ENCODE data around the gene TMEM258.

Gene TMEM258

GRCh38 chr11:61781585-61781984, 10.8 kb downstream of the TMEM258 start:
- H3K36me3 ChIP-seq (ENCODE audit: insufficient read depth): no peaks in the 10 kb centered on the region
- peaks cover 6% of the 10 kb centered on the region for H3K4me1 ChIP-seq (ENCODE audit: low read depth, poor library complexity, severe bottlenecking)
- no peak overlapping the region for H3K4me2 ChIP-seq
- no peak overlapping the region for H3K4me3 ChIP-seq (IDR thresholded peaks at IDR 0.05; ENCODE audit: insufficient read depth, low read depth, low read length)
- no peak overlapping the region for H2AFZ ChIP-seq (ENCODE audit: low read depth)
- no peak for TF ChIP-seq CTCF (conservative IDR thresholded peaks at IDR 0.05; ENCODE audit: low read depth, low read length)
- H4K20me1 ChIP-seq (ENCODE audit: insufficient read depth): no peaks in the 10 kb centered on the region
- H3K9ac ChIP-seq: no peak overlapping the region
- H3K79me2 ChIP-seq (ENCODE audit: insufficient read depth, low read depth): no peaks in the 10 kb centered on the region
- H3K27me3 ChIP-seq (ENCODE audit: insufficient read depth, low read depth): no peaks in the 10 kb centered on the region
- H3K27ac ChIP-seq: no peak overlapping the region

- Histone ChIP-seq H3K4me3 (IDR thresholded peaks at IDR 0.05; ENCODE audit: insufficient read depth, low read depth, low read length) (no peak overlapping the region), H4K20me1 (ENCODE audit: insufficient read depth) (no peaks in the 10 kb centered on the region), H3K9ac (no peak overlapping the region), H3K27ac (no peak overlapping the region), H3K4me1 (ENCODE audit: low read depth, poor library complexity, severe bottlenecking) (peaks cover 7% of the 10 kb centered on the region), H3K79me2 (ENCODE audit: insufficient read depth, low read depth) (no peaks in the 10 kb centered on the region), H3K4me2 (no peak overlapping the region), H2AFZ (ENCODE audit: low read depth) (no peak overlapping the region), H3K27me3 (ENCODE audit: insufficient read depth, low read depth) (no peaks in the 10 kb centered on the region), H3K36me3 (ENCODE audit: insufficient read depth) (no peaks in the 10 kb centered on the region)
- no peak for TF ChIP-seq CTCF (conservative IDR thresholded peaks at IDR 0.05; ENCODE audit: low read depth, low read length)
Observed at GRCh38 chr11:61780581-61781162, 11.7 kb downstream of the TMEM258 start.

DNA sequence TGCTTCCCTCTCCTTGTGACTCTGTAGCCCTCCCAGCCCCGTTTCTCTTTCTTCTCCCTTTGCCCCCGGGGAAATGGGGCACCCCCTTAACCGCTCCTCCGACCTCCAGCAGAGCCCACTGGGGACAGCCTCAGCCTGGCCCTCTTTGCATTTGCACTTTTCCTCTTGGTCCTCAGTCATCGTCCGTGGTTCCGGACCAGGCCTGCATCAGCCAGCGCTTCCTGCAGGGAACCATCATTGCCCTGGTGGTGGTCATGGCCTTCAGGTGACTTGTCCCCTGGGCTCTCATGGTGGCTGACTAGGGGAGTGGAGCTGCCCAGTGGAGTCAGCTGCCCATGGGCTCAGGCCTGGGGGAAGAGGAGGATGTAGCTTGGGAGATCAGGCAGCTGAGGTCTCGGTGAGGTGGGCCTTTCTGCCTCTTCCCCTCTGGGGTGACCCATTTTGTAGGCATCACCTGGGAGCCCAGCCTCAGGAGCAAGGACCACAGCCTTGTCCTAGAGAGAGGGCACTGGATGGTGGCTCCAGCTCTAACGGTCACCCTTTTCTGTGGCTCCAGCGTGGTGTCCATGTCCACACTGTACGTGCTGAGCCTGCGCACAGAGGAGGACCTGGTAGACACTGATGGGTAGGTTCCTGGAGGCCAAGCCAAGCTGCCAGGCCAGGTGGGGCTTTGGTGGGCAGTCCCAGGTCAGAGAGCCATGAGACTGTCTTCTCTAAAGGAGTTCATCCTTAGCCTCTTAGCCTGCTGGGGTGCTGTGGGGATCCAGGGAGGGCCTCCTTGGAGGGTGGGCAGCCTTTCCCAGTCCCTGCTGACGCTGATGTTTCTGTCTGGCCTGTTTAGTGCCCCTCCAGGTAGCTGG, 12.5 kb downstream of the TMEM258 start:
- H3K27ac ChIP-seq: no peak overlapping the region
- H3K79me2 ChIP-seq (ENCODE audit: insufficient read depth, low read depth): no peaks in the 10 kb centered on the region
- no peak for TF ChIP-seq CTCF (conservative IDR thresholded peaks at IDR 0.05; ENCODE audit: low read depth, low read length)
- H3K4me3 ChIP-seq (IDR thresholded peaks at IDR 0.05; ENCODE audit: insufficient read depth, low read depth, low read length): no peak overlapping the region
- no peak overlapping the region for H3K4me2 ChIP-seq
- H4K20me1 ChIP-seq (ENCODE audit: insufficient read depth): no peaks in the 10 kb centered on the region
- H3K36me3 ChIP-seq (ENCODE audit: insufficient read depth): no peaks in the 10 kb centered on the region
- no peak overlapping the region for H2AFZ ChIP-seq (ENCODE audit: low read depth)
- no peaks in the 10 kb centered on the region for H3K27me3 ChIP-seq (ENCODE audit: insufficient read depth, low read depth)
- H3K4me1 ChIP-seq (ENCODE audit: low read depth, poor library complexity, severe bottlenecking): peaks cover 7% of the 10 kb centered on the region
- H3K9ac ChIP-seq: no peak overlapping the region

- Histone ChIP-seq H3K4me3 (IDR thresholded peaks at IDR 0.05; ENCODE audit: insufficient read depth, low read depth, low read length) (no peak overlapping the region), H2AFZ (ENCODE audit: low read depth) (no peak overlapping the region), H4K20me1 (ENCODE audit: insufficient read depth) (no peaks in the 10 kb centered on the region), H3K27ac (no peak overlapping the region), H3K27me3 (ENCODE audit: insufficient read depth, low read depth) (no peaks in the 10 kb centered on the region), H3K4me1 (ENCODE audit: low read depth, poor library complexity, severe bottlenecking) (peaks cover 7% of the 10 kb centered on the region), H3K79me2 (ENCODE audit: insufficient read depth, low read depth) (no peaks in the 10 kb centered on the region), H3K36me3 (ENCODE audit: insufficient read depth) (no peaks in the 10 kb centered on the region), H3K9ac (no peak overlapping the region), H3K4me2 (no peak overlapping the region)
- no peak for TF ChIP-seq CTCF (conservative IDR thresholded peaks at IDR 0.05; ENCODE audit: low read depth, low read length)
Observed at GRCh38 chr11:61778920-61779650, 13.3 kb downstream of the TMEM258 start.

Data from KMS-11 (cell line).